ENCODE measurements around the gene ELAVL4. TPM values are rescaled to one million over a fixed set of nuclear protein-coding genes. Genes with fewer than 3 reads are reported as not detected.

The ELAVL4 gene
- total RNA-seq, 6 donors from 2014 or later: 0.10 to 0.20 TPM; not detected in 4

GRCh38 chr1:50243939-50244338, 135.2 kb downstream of the ELAVL4 start:
- Histone ChIP-seq H3K9me3 (no peaks in the 10 kb centered on the region), H3K4me3 (no peak overlapping the region), H3K36me3 (no peaks in the 10 kb centered on the region), H3K27ac (no peak overlapping the region), H3K4me1 (no peaks in the 10 kb centered on the region), H3K27me3 (no peaks in the 10 kb centered on the region)
- TF ChIP-seq POLR2A (IDR thresholded peaks at IDR 0.05) (no peak), CTCF (IDR thresholded peaks at IDR 0.05) (no peak), EP300 (IDR thresholded peaks at IDR 0.05) (no peak), POLR2AphosphoS5 (IDR thresholded peaks at IDR 0.05) (no peak)
- WGBS, 2 donors: 11 to 19% methylated on average over 2 to 5 of the region's 5 CpGs
- no peak for DNase-seq
- ATAC-seq (ENCODE audit: low FRiP score in 2 of 2): no peak

GRCh38 chr1:50246869-50247268, 138.1 kb downstream of the ELAVL4 start:
- Histone ChIP-seq H3K9me3 (no peaks in the 10 kb centered on the region), H3K27me3 (no peaks in the 10 kb centered on the region), H3K27ac (no peak overlapping the region), H3K36me3 (no peaks in the 10 kb centered on the region), H3K4me1 (no peaks in the 10 kb centered on the region), H3K4me3 (no peak overlapping the region)
- DNase-seq (no peak), ATAC-seq (ENCODE audit: low FRiP score in 2 of 2) (no peak)
- TF ChIP-seq POLR2AphosphoS5 (IDR thresholded peaks at IDR 0.05) (no peak), EP300 (IDR thresholded peaks at IDR 0.05) (no peak), POLR2A (IDR thresholded peaks at IDR 0.05) (no peak), CTCF (IDR thresholded peaks at IDR 0.05) (no peak)
- 59 to 72% methylated on average over 1 of the region's 1 CpG for WGBS, 2 donors

DNA sequence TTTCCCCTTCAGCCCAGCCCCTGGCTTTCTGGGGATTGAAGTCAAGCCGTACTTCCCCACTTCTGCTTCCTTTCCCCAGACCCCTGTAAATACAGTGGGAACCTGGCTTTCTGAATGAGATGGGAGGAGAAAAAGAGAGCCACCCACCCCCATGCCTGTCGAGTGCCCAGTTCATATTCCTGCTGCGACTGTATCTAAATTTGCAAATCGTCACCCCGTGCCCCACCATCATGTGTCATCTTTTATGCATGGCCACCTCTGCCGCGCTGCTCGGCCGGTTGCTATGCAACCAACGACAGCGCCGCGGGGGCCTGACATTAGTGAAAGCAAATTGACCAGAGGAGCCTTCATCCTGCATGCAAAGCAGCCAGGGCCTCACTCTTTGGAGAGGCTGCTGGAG, 143.0 kb downstream of the ELAVL4 start:
- H3K36me3 ChIP-seq: no peaks in the 10 kb centered on the region
- WGBS, 2 donors: 3 to 4% methylated on average over 6 to 13 of the region's 13 CpGs
- ATAC-seq (ENCODE audit: low FRiP score in 2 of 2): no peak
- no peaks in the 10 kb centered on the region for H3K4me1 ChIP-seq
- H3K9me3 ChIP-seq: no peaks in the 10 kb centered on the region
- H3K27me3 ChIP-seq: no peaks in the 10 kb centered on the region
- no peak overlapping the region for H3K27ac ChIP-seq
- H3K4me3 ChIP-seq: no peak overlapping the region
- DNase-seq: peak in 1 of 2 donors; percentile 23
- TF ChIP-seq CTCF (IDR thresholded peaks at IDR 0.05) (no peak), EP300 (IDR thresholded peaks at IDR 0.05) (no peak), POLR2A (IDR thresholded peaks at IDR 0.05) (no peak), POLR2AphosphoS5 (IDR thresholded peaks at IDR 0.05) (no peak)

GRCh38 chr1:50252196-50252595, 143.5 kb downstream of the ELAVL4 start:
- no peaks in the 10 kb centered on the region for H3K9me3 ChIP-seq
- ATAC-seq (ENCODE audit: low FRiP score in 2 of 2): no peak
- no peak for TF ChIP-seq POLR2A (IDR thresholded peaks at IDR 0.05)
- no peak for TF ChIP-seq POLR2AphosphoS5 (IDR thresholded peaks at IDR 0.05)
- no peak for TF ChIP-seq CTCF (IDR thresholded peaks at IDR 0.05)
- TF ChIP-seq EP300 (IDR thresholded peaks at IDR 0.05): no peak
- no peak overlapping the region for H3K4me3 ChIP-seq
- no peaks in the 10 kb centered on the region for H3K4me1 ChIP-seq
- H3K27ac ChIP-seq: no peak overlapping the region
- H3K27me3 ChIP-seq: no peaks in the 10 kb centered on the region
- no peaks in the 10 kb centered on the region for H3K36me3 ChIP-seq
- no peak for DNase-seq
- 55 to 62% methylated on average over 2 of the region's 2 CpGs for WGBS, 2 donors

Other genes starting within 250 kb of the ELAVL4 start
- 10 to 100 TPM in 1 of 6 donors, 1 to 10 TPM in 3, under 1 TPM in 2; 0.57 to 10.5 (median 1.5) TPM for gene AGBL4, start 85.0 kb upstream of the ELAVL4 start, total RNA-seq

Measured in upper lobe of left lung (tissue), 6 donors.